Thoracic aorta (tissue), 2 donors: ENCODE measurements around the gene AOPEP. TPM values are rescaled to one million over a fixed set of nuclear protein-coding genes. Genes with fewer than 3 reads are reported as not detected.
A peak's percentile ranks its signal among the peaks of the same experiment; 100 is the strongest.

Experiments used
- ATAC-seq: fragments of 150-250 bp; one replicate; pipeline ENCODE4 v1.8.0; 2017; ENCODE audit warnings: low read depth; ENCODE audit not compliant: insufficient number of reproducible peaks, low FRiP score
- DNase-seq: peaks from one replicate; pipeline ENCODE4 v3.0.0-alpha.2; 2020; ENCODE audit warnings: low spot score
- H3K27ac ChIP-seq, 2 donors: fragments of 200-600 bp; sonication (generic); 1 replicate in 1 of 2; 2 replicates in 1 of 2; pipeline ENCODE4 v1.5.1; 2016; ENCODE audit warnings: mild to moderate bottlenecking in 2 of 2, moderate library complexity in 2 of 2
- H3K27me3 ChIP-seq: fragments of 200-600 bp; sonication (generic); replicated peaks from 2 replicates; pipeline ENCODE4 v1.6.0; 2016; ENCODE audit warnings: mild to moderate bottlenecking; ENCODE audit not compliant: insufficient read depth
- H3K36me3 ChIP-seq: fragments of 200-600 bp; sonication (generic); one replicate; pipeline ENCODE4 v1.5.1; 2016
- H3K4me1 ChIP-seq, 2 donors: fragments of 200-600 bp; sonication (generic); 1 replicate in 1 of 2; 2 replicates in 1 of 2; pipeline versions ENCODE4 v1.5.1 to v1.6.0; 2016; ENCODE audit warnings: low read depth in 2 of 2, mild to moderate bottlenecking in 1 of 2; ENCODE audit not compliant: control insufficient read depth in 1 of 2
- H3K4me3 ChIP-seq: fragments of 200-600 bp; sonication (generic); 2 replicates; pipeline ENCODE4 v1.5.1; 2016; ENCODE audit warnings: mild to moderate bottlenecking
- H3K9me3 ChIP-seq: fragments of 200-600 bp; sonication (generic); 2 replicates; pipeline ENCODE4 v1.5.1; 2016
- CTCF ChIP-seq: fragments of 200-600 bp; sonication (generic); IDR thresholded peaks from one replicate; pipeline ENCODE4 v1.5.1; 2019; ENCODE audit warnings: antibody characterized with exemption
- total RNA-seq, 2 donors: library from RNA; depleted of rRNA; stranded (reverse); fragments of >200 nt; gene quantifications; one replicate each; pipeline versions ENCODE4 v1.1.0 to v1.2.3, GENCODE V29; 2016

Gene AOPEP
- total RNA-seq, 2 donors from 2014 or later = 494 to 668 TPM

GRCh38 chr9:94798201-94798600 is 71.7 kb downstream of the AOPEP start:
- Histone ChIP-seq H3K4me3 (no peak overlapping the region), H3K4me1 (peaks cover 22 to 84% of the 10 kb centered on the region in 2 donors), H3K27ac (peak overlapping the region; percentile 96 to 98), H3K9me3 (no peaks in the 10 kb centered on the region), H3K27me3 (no peaks in the 10 kb centered on the region), H3K36me3 (no peaks in the 10 kb centered on the region)
- no peak for ATAC-seq
- DNase-seq = no peak
- no peak for TF ChIP-seq CTCF

- no peak for TF ChIP-seq CTCF
- no peak for ATAC-seq
- no peak overlapping the region for H3K4me3 ChIP-seq
- H3K4me1 ChIP-seq = peaks cover 25 to 84% of the 10 kb centered on the region in 2 donors
- no peaks in the 10 kb centered on the region for H3K36me3 ChIP-seq
- no peaks in the 10 kb centered on the region for H3K9me3 ChIP-seq
- no peaks in the 10 kb centered on the region for H3K27me3 ChIP-seq
- H3K27ac ChIP-seq = peak overlapping the region; percentile 96 to 98
- no peak for DNase-seq
Measured at GRCh38 chr9:94798708-94799107, 72.2 kb downstream of the AOPEP start.

GRCh38 chr9:94799578-94800264 is 73.2 kb downstream of the AOPEP start:
- Histone ChIP-seq H3K9me3 (no peaks in the 10 kb centered on the region), H3K27me3 (no peaks in the 10 kb centered on the region), H3K36me3 (no peaks in the 10 kb centered on the region), H3K4me3 (peak overlapping the region; percentile 51), H3K27ac (peak overlapping the region; percentile 96 to 98), H3K4me1 (peaks cover 33 to 84% of the 10 kb centered on the region in 2 donors)
- TF ChIP-seq CTCF = no peak
- no peak for DNase-seq
- peak; percentile 77 for ATAC-seq

- Histone ChIP-seq H3K4me1 (peaks cover 41 to 88% of the 10 kb centered on the region in 2 donors), H3K36me3 (no peaks in the 10 kb centered on the region), H3K27me3 (no peaks in the 10 kb centered on the region), H3K9me3 (no peaks in the 10 kb centered on the region), H3K4me3 (peak overlapping the region; percentile 51), H3K27ac (peak overlapping the region; percentile 96 to 98)
- DNase-seq (no peak), ATAC-seq (no peak)
- TF ChIP-seq CTCF = no peak
Measured at GRCh38 chr9:94800424-94801117, 74.1 kb downstream of the AOPEP start.

- Histone ChIP-seq H3K27me3 (no peaks in the 10 kb centered on the region), H3K27ac (peak overlapping the region; percentile 96 to 98), H3K9me3 (no peaks in the 10 kb centered on the region), H3K4me1 (peaks cover 43 to 88% of the 10 kb centered on the region in 2 donors), H3K36me3 (no peaks in the 10 kb centered on the region), H3K4me3 (peak overlapping the region; percentile 51)
- no peak for TF ChIP-seq CTCF
- DNase-seq (no peak), ATAC-seq (no peak)
Measured at GRCh38 chr9:94801234-94801633, 74.7 kb downstream of the AOPEP start.
